GM18520 (cell line): ENCODE data around the gene SETBP1.

Source experiments
- ATAC-seq: cut with Tn5 transposase; IDR thresholded peaks from one replicate; pipeline ENCODE4 v1.9.1; 2021; ENCODE audit not compliant: unreplicated experiment

SETBP1 gene

GRCh38 chr18:45054636-45055035 lies 373.9 kb downstream of the SETBP1 start:
- no peak for ATAC-seq

- ATAC-seq: no peak
These were observed 375.1 kb downstream of the SETBP1 start for GRCh38 chr18:45055811-45056210.

- no peak for ATAC-seq
These were observed 376.2 kb downstream of the SETBP1 start for GRCh38 chr18:45056926-45057325.

GRCh38 chr18:45057955-45058600 lies 377.4 kb downstream of the SETBP1 start:
- ATAC-seq: no peak

- no peak for ATAC-seq
These were observed 379.0 kb downstream of the SETBP1 start for GRCh38 chr18:45059695-45060094.

GRCh38 chr18:45060102-45060501 lies 379.4 kb downstream of the SETBP1 start:
- no peak for ATAC-seq

GRCh38 chr18:45061359-45061758 lies 380.7 kb downstream of the SETBP1 start:
- ATAC-seq: no peak

GRCh38 chr18:45063246-45064038 lies 382.8 kb downstream of the SETBP1 start:
- no peak for ATAC-seq

GRCh38 chr18:45066210-45066609 lies 385.5 kb downstream of the SETBP1 start:
- ATAC-seq: no peak

GRCh38 chr18:45066886-45067285 lies 386.2 kb downstream of the SETBP1 start:
- no peak for ATAC-seq

- ATAC-seq: no peak
These were observed 387.9 kb downstream of the SETBP1 start for GRCh38 chr18:45068400-45069094.

GRCh38 chr18:45069546-45069945 lies 388.9 kb downstream of the SETBP1 start:
- no peak for ATAC-seq

GRCh38 chr18:45071956-45072355 lies 391.3 kb downstream of the SETBP1 start:
- ATAC-seq: no peak

GRCh38 chr18:45073556-45073955 lies 392.9 kb downstream of the SETBP1 start:
- ATAC-seq: no peak

GRCh38 chr18:45081566-45082181 lies 401.0 kb downstream of the SETBP1 start:
- no peak for ATAC-seq

GRCh38 chr18:45083226-45083855 lies 402.7 kb downstream of the SETBP1 start:
- no peak for ATAC-seq

- ATAC-seq: no peak
These were observed 403.5 kb downstream of the SETBP1 start for GRCh38 chr18:45084206-45084605.

GRCh38 chr18:45085916-45086624 lies 405.4 kb downstream of the SETBP1 start:
- no peak for ATAC-seq

GRCh38 chr18:45086777-45087176 lies 406.1 kb downstream of the SETBP1 start:
- no peak for ATAC-seq

GRCh38 chr18:45090526-45091140 lies 409.9 kb downstream of the SETBP1 start:
- no peak for ATAC-seq
